ENCODE data around the gene STK10. TPM values are rescaled to one million over a fixed set of nuclear protein-coding genes. Genes with fewer than 3 reads are reported as not detected.
A peak's percentile ranks its signal among the peaks of the same experiment; 100 is the strongest.
"Not testable (repeated sequence)": the region's sequence is repeated elsewhere in the genome, so short reads cannot be mapped to it uniquely, and the experiment has no call there.

The STK10 gene
- polyA plus RNA-seq, 1 donor = 28.1 TPM

DNA sequence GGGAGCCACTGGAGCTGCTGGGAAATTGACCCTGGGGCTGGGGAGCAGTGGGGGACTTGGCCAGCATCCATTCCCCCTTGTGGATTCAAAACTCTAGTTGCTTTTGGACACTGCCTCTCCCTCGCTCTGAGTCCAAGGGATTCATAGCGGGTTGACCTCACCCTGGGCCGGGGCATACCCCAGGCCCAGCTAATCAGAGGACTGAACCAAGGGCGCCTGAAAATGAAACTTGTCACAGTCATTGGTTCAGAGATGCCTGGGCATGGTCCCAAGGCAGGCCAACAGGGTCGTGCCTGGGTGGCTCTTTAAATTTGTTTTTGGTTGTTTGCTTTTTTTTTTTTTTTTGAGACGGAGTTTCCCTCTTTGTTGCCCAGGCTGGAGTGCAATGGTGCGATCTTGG is 22.6 kb downstream of the STK10 start:
- DNase-seq = no peak

DNA sequence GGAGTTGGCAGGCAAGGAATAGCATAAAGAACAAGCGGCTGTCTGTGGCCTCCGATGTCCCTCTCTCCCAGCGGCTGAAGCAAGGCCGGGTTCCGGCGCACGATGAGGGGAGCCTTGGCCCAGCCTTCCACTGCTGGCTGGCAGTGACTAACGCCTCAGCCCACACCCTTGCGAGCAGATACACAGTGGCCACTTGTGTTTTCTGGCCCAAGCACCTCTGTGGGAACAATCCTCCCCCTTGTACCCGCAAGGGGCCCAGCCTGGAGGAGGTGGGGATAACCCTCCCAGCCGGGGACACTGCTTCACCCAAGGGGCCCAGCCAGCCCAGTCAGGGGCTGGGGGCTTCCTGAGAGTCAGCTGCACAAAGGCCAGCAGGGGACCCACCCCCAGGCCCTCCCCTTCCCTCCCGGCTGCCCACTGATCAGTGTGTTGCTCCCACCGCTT is 23.2 kb downstream of the STK10 start:
- no peak for DNase-seq

DNA sequence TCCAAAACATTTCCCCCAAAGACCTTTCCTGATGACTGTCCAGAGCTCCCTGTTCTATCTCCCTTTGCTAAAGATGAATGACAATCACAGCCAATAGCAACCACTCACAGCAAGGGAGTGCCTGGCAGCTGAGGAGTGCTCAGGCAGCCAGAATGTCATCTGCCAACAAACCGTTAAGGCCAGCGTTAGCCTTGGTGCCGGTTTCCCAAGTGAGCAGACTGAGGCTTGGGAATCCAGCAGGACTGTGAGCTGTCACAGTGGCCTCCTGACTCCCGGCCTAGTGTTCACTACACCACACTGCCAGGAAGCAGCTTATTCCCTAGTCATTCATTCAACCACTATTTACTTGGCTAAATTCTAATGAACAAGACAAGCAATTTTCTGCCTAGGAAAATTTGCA is 24.7 kb downstream of the STK10 start:
- DNase-seq = peak; percentile 59

DNA sequence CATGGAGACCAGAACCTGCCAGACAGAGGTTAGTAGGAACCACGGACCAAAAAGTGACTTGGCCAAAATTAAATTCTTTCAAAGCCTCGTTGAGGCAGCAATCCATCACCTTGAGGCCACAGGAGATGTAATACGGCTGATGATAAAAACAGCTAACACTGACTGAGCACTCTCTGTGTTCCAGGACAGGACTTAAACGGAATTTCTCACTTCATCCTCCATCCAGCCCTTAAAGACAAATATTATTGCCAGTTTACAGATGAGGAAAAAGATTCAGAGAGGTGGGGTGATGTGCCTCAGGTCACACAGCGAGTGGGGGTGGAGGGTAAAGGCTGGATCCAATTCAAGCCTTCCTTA is 25.1 kb downstream of the STK10 start:
- peak; percentile 57 for DNase-seq

DNA sequence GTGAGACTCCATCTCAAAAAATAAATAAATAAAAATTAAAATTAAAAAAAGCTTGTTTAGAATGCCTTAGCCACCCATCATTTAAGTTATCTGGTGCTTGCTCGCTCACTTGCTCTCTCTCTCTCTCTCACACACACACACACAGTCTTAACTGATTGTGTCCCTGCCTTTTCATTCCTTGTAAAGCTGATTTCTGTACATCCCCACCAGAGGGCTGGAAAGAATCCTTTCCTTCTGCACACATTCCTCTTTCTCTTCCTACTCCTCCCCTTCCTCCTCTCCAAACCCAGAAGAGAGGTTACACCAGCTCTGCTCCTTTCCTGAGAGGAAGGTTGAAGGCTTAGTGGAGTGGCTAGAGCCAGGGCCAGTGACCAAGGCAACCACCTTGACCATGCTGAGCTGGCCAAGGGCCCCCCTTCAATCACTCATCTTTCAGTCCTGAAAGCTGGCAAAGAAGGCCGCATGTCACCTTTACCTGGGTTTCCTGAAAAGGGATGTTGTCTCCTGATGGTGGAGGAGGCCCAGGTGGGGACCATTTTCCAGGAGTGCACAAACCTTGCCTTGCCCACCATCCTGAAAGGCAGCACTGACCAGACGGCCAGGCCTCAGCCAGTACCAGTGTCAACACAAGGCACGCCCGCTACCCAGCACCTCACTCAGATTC is 25.6 kb downstream of the STK10 start:
- DNase-seq = peak; percentile 43

DNA sequence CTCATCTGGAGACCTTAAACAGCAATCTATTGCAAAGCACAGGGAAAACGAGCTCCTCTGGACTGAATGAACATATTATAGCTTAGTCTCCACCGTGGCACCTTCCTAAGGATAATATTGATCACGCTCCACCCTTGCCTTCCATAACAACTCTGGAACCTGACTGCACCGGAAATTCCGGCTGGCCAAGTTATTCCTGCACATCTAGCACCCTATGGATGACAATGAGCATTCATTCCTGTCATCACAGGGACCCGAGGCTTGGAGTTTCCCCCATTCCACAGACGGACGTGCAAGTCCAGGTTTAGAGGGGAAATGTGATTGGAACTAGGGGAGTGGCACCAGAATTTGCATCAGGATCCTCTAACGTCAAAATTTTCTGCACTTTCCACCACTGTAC is 27.5 kb downstream of the STK10 start:
- no peak for DNase-seq

DNA sequence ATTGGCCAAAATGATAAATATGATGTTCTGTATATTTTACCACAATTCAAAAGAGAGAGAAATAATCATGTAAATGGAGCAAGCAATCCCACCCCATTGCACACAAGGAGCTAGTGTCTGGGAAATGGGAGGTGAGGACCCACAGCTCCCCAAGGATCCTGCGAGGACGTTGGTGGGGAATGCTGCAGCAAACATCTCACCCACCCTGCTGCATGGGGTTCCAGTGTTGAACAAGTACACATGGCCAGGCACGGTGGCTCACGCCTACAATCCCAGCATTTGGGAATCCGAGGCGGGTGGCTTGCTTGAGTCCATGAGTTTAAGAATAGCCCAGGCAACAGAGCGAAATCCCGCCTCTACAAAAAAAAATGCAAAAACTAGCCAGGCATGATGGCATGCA is 29.0 kb downstream of the STK10 start:
- no peak for DNase-seq

DNA sequence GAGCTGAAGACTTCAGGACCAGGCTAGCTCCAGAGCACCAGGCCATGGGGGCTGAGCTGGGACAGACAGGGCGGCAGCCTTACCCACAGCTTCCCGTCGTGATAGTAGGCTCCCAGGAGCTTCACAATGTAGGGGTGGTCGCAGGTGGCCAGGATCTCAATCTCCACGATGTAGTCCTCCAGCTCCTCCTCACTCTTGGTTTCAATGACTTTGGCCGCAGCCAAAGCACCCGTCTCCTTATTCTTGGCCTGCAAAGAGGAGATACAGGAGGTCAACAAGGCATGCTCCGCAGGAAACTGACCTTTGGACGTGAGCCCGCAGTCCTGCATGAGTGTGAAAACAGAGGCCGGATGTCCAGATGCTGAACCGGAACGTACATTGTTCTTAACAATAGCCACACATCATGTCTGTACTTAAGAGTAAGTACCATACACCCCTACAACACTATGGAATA is 31.5 kb downstream of the STK10 start:
- DNase-seq = no peak

DNA sequence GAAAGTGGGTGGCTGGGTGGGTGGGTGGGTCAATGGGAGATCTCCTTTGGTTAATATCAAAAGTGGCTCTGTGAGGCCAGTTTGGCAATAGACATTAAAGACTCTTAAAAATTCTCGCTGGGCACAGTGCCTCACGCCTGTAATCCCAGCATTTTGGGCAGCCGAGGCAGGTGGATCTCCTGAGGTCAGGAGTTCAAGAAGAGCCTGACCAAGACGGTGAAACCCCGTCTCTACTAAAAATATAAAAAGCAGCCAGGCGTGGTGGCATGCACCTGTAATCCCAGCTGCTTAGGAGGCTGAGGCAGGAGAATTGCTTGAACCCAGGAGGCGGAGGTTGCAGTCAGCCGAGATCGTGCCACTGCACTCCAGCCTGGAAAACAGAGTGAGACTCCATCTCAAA is 32.9 kb downstream of the STK10 start:
- not testable (repeated sequence) for DNase-seq

DNA sequence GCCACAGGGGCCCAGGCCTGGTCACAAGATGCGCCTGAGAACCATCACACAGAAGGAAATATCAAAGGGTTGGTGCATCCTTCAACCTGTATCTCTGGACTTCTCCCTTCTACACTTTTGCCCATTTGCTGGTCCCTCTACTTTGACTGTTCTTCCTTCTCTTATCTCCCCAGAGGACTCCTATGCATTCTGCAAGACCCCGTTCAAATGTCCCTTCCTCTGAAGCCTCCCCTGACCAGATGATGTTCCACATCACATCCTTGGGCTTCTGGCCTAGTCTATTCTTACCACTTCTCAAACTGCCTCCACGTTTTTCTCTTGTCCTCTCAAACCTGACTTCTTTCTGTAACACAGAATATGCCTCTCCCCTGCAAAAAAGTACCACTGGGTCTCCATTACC is 34.3 kb downstream of the STK10 start:
- DNase-seq = no peak

DNA sequence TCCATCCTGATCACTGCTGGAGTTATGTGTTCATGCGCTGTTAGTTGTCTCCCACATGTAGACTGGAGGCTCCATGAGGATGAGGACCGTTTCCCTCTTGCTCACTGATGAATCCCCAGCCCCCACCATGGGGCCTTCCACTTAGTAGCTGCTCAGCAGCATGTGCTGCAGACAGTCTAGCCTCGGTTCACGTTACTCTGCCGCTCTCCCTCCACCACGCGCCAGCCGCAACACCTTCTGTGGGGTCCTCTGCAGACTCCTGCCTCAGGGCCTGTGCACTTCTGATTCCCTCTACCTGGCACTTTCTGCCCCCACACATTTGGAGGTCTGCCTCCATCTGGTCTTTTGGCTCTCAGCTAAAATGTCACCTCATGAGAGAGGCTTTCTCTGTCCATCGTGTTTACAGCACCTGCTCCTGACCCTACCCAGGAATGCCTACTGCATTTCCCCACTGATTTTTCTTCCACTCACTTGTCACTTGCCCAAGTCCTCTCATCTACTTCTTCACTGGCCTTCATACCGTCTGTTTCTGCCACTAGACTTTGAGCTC is 36.3 kb downstream of the STK10 start:
- no peak for DNase-seq

DNA sequence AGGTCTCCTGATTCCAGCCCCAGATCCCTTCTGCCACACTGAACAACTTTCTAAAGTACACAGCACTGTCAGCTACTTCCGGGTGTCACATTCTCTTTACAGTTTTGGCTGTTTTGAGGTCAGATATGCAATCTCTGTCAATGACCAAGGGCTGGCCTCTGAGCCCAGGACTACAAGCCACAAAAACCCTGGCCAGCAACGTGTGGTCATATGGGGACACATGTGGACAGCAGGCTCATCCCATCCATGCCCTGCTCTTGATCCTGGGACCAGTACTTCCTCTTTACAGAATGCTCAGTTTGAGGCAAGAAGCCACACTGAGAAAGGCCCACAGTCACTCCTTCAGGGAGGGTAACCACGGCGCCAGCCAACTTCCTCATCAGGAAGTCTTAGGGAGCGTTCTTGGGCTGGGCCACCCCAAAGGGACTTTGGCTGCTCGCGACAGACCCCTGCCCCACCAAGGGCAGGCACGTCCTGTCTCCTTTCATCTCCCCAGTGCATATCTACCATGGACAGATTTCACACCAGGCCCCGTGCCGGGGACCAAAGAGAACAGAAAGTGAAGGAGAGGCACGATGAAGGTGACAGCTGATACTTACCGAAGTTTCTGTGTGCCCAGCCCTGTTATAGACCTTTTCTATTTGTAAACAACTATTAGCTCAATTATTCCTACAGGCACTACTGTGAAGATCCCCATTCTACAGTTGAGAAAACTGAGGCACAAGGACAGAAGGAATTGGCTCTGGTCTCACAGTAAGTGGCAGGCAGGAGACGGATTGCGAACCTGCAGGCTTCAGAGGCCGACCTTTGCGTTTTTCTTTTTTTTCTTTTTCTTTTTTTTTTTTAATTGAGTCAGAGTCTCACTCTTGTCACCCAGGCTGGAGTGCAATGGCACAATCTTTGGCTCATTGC is 37.3 kb downstream of the STK10 start:
- DNase-seq = no peak

DNA sequence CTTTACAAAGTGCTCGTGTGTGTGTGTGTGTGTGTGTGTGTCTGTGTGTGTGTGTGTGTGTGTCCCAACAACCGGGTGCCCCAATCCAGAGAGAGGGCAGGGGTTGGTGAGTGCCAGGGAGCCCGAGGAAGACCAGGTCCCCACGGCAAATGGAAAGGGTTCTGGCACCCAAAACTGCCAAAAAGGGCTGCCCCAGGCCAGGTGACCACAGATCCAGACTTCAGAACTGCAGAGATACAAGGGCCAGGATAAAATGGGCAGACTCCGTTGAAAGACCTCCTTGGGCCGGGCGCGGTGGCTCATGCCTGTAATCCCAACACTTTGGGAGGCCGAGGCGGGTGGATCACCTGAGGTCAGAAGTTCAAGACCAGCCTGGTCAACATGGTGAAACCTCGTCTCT is 38.5 kb downstream of the STK10 start:
- not testable (repeated sequence) for DNase-seq

DNA sequence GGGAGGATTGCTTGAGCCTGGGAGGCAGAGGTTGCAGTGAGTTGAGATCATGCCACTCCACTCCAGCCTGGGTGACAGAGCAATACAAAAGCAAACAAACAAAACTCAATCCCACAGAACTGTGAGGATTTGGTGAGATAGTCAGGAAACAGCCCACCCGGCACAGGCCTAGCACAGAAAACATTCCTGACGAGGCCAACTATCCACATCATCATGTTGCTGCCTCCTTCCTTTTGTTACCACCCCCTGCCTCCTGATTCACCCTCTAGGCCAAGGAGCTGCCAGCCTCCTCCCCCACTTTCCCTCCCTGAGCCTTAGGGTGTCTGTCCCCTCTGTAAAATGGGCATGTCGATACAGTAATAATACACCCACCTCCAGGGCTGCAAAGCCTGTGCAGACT is 39.0 kb downstream of the STK10 start:
- DNase-seq = no peak

DNA sequence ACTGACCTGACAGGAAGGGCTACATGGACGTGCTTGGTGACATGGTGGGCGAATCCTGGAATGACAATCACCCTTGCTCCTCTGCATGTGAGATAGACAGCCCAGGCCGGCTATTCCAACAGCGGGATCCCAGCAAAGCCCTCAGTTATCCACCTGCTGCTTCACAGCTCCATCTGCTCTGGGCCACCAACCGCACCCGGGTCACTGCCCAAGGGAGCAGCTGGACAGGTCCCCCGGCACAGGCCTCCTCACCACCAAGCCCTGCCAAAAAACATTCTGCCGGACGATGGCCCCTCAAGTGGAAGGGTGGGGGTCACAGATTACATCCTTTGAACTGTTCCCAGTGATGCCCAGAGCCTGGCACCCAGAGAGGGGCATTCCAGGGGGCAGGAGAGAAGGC is 39.6 kb downstream of the STK10 start:
- DNase-seq = no peak

DNA sequence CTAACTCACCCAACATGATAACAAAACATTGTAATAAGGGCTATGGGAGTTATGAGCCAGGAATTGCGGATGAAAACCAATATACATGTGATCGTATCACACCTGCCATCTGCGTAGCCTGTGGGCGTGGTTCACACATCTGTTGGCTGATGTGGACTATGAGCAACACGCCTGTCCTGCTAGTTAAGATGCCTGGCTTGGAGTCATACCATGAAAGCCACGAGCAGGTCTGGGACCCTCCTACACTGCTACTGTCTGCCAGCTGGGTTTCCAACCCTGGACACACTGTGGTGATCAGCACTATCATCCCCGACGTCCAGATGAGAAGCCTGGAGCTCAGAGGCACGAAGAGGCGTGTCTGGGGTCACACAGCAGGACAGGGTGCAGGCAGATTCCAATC is 40.2 kb downstream of the STK10 start:
- DNase-seq = no peak

DNA sequence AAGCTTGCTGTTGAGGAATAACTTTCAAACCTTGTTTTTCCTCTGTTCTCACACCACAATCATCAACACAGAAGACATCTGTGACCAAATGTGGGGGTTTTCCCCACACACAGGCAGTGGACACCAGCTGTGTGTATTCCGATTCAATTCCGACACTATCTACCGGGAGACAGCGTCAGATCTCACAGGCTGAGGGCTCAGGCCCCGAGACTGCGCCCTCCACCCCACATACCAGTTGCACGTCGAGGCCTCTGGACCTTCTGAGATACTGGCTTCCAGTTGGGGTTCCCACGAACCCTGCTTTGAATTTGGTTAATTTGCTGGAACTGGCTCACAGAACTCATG is 41.3 kb downstream of the STK10 start:
- DNase-seq = no peak

DNA sequence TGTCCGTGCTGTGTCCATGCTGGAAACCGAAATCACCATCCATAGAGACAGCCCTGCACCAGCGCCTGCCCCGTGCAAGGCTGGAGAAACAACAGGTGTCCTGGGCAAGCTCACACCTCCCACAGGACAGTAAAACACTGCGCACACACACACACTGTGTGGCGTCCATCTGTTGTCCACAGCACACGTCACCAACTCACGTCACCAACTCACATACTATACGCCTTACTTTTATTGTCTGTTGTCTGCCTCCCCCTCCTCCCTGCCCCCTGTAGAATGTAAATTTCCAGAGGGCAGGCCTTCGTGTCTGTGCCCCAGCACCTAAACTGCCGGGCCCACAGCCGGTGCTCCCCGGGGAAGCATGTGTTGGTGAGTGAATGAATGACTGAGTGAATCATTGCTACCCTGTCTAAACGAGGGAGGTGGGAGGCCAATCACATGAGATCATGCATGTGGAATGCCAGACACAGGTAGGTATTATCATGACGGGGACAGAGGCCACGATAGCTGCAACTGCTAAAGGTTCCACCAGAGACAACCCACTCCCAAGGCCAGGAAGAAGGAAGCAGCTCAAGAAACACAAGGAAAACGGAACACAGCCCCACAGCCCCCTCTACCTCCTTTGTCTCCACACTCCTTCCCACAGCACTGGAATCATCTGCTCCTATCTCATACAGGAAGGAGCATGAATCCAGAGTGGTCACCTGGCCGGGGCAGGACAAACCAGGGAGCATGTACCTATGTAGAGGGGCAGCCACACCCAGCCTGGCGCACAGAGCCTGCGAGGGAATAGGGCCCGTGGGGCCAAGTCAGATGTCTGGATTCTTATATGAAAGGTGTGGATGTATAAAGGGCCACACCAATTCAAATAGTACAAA is 41.9 kb downstream of the STK10 start:
- no peak for DNase-seq

DNA sequence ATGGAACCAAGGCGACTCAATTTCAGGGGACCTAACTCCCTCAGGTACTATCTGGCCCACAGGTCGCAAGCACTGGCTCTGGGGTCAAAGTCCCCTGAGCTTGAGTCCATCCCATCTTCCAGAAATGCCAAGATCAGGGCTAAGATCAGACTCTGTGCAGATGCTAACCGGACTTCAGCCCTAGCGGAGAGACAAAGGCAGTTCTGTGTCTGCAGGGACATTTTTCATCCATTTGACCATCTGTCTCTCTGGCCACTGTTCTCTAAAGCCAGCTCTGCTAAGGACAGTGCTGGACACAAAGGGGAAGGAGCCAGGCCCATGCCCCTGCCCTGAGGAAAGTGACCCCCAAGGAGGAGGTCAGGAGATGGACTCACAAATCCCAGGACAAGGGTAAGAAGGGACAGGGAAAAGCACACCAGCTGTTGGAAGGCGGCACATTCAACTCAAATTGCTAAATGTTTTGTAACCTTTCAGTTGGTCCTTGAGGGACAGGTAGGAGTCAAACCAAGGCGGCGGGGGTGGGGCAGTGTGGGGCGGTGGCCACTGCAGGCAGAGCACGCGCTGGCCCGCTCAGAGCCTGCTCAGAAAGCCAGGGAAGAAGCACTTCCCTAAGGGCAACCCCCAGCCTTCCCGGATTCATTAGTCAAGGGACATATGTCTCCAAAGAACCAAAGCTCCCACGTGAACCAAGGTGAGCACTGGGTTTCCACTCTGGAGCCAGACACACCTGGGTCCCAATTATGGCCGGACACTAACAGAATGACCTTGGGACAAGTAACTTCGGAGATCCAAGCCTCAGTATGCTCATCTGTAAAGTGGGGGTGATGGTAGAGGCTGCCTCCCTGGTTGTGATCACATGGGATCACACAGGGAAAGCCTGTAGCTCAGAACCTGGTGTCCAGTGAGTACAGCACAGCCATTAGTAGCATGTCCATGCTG is 42.8 kb downstream of the STK10 start:
- DNase-seq = no peak

DNA sequence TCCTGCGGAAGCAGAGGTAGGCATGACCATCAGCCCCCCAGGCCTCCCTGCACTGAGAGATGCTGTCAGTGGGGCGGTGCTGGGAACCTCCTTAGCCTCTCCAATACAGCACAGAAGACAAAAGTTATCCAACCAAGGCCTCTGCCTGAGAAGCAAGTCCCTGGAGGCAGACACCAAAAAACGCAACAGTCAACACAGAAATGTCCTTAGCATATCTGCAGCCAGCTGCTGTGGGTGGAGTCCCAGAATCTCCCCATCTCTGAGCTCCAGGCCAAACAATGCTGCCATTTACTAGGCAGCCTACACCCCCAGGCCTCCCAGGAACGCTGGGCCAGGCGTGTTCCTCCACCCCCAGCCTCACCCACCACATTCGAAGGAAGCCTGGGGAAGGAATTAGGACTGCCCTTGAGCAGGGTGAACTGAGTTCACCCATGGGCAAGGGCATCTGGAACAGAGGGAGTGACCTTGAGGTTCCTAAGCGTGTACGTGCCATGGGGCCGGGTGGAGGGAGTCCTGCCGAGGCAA is 43.7 kb downstream of the STK10 start:
- no peak for DNase-seq

DNA sequence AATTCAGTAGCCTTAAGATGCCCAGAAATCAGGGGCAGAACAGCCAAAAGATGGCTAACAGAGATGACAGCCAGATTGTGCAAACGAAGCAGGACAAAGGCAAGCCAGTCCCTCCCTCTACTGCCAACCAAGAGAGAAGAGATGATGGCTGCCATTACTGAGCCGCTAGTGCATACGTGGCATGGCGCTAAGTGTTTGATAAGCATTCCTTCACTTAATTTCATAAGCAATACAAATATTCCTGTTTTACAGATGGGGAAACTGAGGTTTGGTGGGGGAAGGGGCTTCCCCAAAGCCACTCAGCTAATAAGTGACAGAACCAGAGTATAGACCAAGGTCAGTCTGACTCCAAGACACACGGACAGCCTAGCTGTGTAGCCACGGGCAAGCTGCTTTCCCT is 44.1 kb downstream of the STK10 start:
- DNase-seq = no peak
